Activated T-cell treated with anti-CD3 and anti-CD28 coated beads for 48 hours (primary cell): Measurements from ENCODE around the gene COL7A1.
A peak's percentile ranks its signal among the peaks of the same experiment; 100 is the strongest.
"Not testable (repeated sequence)": the region's sequence is repeated elsewhere in the genome, so short reads cannot be mapped to it uniquely, and the experiment has no call there.

Source experiments
- DNase-seq: peaks from one replicate; pipeline ENCODE4 v3.0.0-alpha.2; 2020; ENCODE audit warnings: low read depth

The COL7A1 gene

DNA sequence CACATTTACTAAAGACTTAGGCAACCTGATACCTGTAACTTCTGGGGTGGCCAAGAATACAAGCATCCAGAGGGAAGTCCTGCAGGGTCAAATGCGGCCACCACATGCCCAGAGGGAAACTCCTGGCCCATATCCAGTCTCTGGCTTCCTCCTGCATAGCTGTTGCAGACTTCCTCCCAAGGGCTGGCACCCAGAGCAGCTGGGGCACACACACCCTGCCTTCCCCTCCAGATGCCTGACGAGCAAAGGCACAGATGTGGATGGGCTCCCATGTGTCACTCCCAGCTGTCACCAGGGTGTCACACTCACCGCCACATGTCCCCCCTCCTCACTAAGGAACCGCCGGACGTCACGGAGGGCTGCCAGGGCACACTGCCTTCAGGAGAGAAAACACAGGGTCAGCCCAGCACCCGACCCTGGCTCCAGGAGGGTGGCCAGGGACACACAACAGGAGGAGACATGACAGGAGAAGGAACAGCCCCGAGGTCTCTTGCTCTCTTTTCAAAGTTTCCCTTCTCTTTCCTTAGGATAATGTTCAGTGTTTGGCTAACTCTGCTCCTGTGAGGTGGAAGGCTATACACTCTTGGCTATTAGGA is 51.8 kb downstream of the COL7A1 start:
- no peak for DNase-seq

DNA sequence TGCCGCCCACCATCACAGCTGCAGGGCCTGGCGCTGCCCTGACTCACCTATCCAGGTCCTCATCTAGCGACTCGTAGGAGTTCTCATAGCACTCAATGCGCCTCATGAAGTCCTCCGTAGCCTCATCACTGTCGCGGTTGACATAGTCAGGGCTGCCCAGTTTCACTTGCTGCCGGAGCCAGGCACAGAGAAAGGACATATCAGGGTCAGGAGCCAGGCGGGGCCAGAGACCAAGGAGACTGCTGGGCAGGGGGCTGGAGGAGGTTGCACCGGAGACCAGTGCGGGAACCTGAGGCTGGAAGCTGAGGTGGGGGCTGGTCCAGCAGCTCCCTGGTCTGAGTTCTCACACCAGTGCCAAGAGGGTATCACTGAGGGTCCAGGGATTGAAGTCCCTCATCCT is 56.7 kb downstream of the COL7A1 start:
- no peak for DNase-seq

DNA sequence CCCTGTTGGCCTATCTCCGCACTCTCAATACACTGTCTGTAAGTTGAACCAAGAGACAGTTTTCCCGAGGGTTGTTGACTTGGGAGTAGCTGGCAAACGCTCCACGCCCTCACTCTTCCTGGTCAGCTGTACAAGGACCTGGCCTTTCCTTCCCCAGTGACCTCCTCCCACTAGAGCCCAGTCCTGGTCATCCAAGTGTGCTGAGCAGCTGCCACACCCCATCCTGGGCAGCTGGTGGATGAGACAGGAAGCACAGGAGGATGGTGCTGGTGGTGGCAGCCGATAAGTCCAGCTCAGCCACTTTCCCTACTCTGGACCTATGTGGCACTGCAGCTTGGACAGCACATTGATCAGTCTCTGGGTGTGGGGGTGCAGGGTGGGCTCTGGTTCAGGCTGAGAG is 58.3 kb downstream of the COL7A1 start:
- no peak for DNase-seq

DNA sequence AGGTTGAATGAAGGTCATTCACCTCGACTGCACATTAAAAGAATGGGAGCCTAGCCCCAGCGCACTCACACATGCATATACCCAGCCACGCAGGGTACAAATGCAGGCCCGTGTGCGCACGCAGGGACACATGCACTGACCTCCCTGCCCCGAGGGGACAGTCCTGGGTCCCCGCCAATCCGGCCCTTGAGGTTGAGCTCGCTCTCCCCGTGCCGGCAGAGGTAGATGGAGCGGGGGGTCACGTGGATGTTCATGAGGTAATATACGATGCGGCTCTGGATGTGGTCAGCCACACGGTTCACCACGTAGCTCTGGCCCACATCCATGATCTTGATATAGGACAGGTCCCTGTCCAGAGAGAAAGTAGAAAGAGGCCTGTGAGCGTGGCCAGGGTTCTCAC is 59.0 kb downstream of the COL7A1 start:
- no peak for DNase-seq

DNA sequence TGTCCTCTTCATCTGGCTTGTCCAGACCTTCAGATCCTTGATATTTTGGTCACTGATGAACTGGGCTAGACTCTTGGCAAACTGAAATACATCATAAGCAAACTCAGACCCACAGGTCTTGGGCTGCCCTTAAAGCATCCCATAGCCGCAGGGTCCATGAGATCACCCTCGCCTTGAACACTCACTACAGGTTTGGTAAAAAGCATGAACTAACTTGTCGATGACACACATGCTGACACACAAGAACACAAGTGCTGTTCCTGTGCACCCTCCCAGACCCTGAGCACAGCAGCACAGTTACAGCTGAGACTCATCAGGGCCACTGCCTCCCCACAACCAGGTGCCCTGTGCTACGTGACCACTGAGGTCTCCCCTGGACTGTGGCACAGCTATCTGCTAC is 59.6 kb downstream of the COL7A1 start:
- no peak for DNase-seq

DNA sequence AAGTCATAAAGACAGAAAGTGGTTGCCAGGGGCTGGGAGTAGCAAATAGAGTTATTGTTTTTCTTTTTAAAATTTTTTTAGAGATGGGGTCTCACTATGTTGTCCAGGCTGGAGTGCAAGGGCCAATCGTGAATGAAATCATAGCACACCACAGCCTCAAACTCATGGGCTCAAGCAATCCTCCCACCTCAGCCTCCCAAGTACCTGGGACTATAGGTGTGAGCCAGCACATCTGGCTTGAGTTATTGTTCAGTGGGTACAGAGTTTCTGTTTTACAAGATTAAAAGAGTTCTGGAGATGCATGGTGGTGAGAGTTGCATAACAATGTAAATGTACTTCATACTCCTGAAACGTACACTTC is 62.2 kb downstream of the COL7A1 start:
- DNase-seq: no peak

DNA sequence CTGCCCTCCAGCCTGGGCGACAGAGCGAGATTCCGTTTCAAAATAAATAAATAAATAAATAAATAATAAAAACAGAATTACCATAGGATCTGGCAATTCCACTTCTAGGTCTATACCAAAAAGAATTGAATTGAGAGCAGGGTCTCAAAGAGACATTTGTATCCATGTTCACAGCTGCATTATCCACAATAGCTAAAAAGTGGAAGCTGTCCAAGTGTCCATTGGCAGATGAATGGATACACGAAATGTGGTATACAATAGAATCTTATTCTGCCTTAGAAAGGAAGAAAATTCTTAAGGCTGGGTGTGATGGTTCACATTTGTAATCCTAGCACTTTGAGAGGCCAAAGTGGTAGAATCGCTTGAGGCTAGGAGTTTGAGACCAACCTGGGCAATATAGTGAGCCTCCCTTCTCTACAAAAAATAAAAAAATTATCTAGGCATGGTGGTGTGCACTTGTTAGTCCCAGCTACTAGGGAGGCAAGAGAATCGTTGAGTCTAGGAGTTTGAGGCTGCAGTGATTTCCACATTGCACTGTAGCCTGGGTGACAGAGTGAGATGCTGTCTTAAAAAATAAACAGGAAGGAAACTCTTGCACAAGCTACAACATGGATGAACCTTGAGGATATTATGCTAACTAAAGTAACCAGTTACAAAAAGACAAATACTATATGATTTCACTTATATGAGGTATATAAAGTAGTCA is 62.7 kb downstream of the COL7A1 start:
- DNase-seq: no peak

DNA sequence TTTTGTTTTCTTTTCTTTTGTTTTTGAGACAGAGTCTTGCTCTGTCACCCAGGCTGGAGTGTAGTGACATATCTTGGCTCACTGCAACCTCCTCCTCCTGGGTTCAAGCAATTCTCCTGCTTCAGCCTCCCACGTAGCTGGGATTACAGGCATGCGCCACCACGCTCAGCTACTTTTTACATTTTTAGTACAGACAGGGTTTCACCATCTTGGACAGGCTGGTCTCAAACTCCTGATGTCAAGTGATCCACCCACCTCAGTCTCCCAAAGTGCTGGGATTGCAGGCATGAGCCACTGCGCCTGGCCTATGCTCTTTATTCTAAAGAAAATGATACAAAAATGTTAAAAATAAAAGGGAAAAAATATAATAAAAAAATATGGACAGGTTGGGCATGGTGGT is 64.4 kb downstream of the COL7A1 start:
- DNase-seq: not testable (repeated sequence)

DNA sequence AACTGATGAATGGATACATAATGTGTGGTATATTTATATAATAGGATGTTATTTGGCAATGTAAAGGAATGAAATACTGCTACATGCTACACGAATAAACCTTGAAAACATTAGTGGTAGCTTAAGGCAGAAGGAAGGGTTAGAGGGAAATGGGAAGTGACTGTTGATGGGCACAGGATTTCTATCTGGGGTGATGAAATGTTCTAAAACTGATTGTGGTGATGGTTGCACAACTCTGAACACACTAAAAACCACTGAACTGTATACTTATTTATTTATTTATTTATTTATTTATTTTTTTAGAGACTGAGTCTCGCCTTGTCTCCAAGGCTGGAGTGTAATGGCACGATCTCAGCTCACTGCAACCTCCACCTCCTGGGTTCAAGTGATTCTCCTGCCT is 66.4 kb downstream of the COL7A1 start:
- no peak for DNase-seq

DNA sequence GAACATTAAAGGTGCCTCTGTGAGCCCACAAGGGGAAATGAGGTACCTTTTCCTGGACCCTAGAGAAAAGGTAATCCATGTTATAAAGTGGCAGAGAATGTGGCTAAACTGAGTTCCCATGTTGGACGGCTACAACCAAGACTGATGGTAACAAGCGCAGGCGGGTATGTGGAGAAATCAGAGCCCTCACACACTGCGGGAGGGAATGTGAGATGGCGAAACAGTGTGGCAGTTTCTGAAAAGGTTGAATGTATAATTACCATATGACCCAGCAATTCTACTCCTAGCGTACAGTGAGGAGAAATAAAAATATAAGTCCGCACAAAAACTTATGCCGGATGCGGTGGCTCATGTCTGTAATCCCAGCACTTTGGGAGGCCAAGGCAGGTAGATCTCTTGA is 67.1 kb downstream of the COL7A1 start:
- no peak for DNase-seq

DNA sequence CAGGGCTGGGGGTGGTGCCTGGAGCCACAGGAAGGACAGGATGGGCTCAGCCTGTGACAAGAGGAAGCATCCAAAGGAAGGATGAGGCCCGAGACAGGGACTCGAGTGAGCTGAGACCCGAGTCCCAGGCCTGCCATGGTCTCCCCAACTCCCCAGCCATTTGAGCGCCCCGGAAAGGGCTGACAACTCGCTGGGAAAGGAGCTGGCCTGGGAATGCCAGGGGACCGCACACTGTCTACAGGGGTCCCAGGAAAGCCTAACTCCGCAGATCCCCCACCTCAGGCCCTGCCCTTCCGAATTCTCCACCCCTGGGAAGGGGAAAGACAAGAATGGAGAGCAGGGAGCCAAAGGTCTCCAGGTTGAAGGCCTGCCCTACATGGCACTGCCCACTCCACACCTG is 70.2 kb downstream of the COL7A1 start:
- no peak for DNase-seq

DNA sequence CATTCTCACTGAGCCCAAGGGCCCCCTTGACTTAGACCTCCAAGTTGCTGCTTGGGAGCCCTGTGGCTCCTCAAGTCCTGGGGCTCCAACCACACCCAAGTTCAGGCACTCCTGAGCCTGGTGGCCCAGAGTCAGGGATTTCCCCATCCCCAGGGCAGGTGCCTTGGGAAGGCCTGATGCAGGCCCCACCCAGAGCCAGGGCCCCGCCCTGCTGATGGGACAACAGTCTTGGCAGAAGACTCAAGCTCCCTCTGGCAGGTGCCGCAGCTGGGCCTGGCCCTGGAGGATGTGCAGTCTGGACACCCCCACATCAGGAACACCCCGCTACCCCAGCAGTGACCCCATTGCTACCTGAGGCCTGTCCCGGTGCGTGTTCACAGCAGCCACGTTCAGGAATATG is 73.5 kb downstream of the COL7A1 start:
- no peak for DNase-seq

DNA sequence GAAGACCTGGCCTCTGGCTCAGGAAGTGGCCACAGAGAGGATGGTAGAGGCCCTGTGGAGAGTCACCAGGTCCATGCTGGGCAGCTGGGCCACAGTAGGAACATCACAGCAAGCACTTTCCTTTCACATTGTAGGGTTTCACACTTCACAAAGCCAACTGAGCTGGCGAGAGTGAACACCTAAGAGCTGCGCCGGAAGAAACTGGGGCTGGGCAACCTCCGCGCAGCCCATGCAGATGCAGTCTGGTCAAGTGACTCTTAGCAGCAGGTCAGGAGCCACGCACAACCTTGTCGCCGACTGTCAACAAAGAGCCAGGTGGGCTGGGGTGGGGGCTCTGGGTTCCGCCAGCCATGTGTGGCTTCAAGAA is 75.9 kb downstream of the COL7A1 start:
- DNase-seq: no peak

DNA sequence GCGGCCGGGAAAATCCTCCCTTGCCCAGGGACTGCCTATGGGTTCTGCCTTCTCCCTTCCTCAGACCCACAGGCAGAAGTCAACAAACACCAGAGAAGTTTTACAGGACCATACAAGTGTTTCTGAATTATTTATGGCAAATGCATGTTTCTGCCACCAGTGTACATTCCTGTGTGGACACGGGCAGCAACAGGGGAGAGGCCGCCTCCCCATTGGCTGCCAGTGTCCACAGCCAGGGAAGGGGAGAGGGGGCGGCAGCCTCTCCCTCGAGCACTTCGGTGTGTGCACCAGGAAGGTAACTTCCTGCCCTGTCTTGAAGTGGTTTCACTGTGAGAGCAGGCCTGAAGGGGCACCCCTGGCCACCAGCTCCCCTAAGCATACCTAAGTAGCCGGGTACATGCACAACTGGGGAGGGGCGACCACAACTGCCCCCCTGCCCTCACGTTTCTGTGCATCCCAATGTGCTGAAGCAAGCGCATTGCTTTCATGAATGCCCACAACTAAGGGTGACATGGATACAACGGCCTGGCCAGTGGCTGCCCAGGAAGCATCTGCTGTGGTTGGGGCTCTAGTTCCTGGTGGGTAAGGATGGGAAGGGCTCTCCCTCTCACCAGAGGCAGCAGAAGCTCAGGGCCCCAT is 76.4 kb downstream of the COL7A1 start:
- DNase-seq: no peak

DNA sequence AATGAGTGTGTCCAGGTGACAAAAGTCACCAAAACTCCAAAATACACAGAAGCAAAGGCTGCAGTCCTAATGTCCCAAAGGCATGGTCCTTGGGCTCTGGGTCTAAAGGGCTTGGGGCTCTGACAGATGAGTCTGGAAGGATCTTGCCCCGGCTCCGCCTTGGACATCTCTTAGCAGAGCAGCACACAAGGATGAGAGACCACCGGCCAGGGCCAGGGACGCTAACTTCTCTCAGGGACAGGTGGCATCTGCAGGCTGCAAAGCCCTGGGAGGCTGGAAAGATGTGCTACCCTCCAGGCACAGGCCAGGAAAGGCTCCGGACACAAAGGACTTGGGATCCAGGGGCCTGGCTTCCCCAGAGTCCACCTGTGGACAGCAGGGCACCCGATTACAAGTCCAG is 77.1 kb downstream of the COL7A1 start:
- DNase-seq: no peak

DNA sequence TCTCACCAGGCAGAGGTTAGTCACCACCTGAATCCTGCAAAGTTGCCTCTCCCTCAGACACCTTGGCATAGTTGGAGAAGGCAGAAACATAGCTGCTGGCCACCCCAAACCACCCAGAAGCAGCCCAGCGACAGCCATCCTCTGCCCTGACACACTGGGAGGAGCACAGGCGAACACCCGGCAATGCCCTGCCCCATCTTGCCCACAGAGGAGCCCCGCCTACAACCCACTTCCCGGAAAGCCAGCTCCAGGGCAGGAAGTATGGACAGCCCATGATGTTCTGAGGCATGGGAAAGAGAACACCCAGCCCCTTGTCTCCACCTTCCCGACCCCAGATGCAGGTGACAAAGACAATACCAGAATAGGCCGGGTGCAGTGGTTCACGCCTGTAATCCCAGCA is 78.6 kb downstream of the COL7A1 start:
- DNase-seq: no peak

DNA sequence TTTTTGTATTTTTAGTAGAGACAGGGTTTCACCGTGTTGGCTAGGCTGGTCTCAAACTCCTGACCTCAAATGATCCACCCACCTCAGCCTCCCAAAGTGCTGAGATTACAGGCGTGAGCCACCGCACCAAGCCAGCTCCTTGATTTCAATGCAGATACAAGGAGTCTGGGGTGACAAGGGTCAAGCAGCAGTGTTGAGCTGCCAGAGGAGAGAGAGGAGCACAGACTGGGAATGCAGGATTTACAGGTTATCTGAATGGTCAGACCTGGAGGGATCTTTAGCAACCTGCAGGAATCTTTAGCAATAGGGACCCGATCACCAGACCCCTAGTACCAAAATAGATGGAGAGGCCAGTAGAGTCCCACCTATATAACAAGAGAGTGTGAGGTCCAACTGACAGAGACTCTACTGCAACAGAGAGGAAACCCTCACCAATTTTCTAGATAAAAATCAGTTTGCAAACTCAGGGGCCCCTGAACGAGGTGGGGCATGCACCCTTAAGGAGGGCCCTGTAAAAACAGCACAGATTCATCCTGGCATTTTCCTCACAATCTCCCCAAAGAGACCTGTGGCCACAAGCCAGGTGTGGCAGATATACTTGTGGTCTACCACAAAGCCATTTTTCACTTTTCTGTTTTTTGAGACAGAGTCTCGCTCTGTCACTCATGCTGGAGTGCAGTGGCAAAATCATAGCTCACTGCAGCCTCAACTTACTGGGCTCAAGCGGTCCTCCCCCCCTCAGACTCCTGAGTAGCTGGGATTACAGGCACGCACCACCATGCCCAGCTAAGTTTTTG is 80.5 kb downstream of the COL7A1 start:
- DNase-seq: peak; percentile 27
